ENCODE measurements around the gene KIZ.

The KIZ gene

GRCh38 chr20:21143194-21143890 lies 17.5 kb downstream of the KIZ start:
- Histone ChIP-seq H3K27ac (ENCODE audit: low read depth, low read length) (no peak overlapping the region), H3K4me1 (ENCODE audit: control insufficient read depth in 1 of 2, insufficient read depth in 2 of 2, low read length in 2 of 2) (no peaks in the 10 kb centered on the region), H3K18ac (ENCODE audit: low read length) (no peak overlapping the region), H2BK5ac (ENCODE audit: low read depth, low read length, poor library complexity) (no peak overlapping the region), H3K36me3 (ENCODE audit: control insufficient read depth in 1 of 2, insufficient read depth in 2 of 2, low read length in 2 of 2) (no peaks in the 10 kb centered on the region), H2BK120ac (ENCODE audit: insufficient read depth, low read length, poor library complexity) (no peak overlapping the region), H2BK12ac (ENCODE audit: low read length) (no peak overlapping the region), H3K4me2 (ENCODE audit: low read length) (no peak overlapping the region), H4K8ac (ENCODE audit: low read depth, low read length) (no peak overlapping the region), H2AFZ (ENCODE audit: insufficient read depth, low read length, poor library complexity) (no peak overlapping the region), H3K27me3 (ENCODE audit: insufficient read depth, low read length) (no peaks in the 10 kb centered on the region), H3K79me2 (ENCODE audit: control insufficient read depth, insufficient read depth, low read length, poor library complexity) (no peaks in the 10 kb centered on the region), H4K91ac (ENCODE audit: low read depth, low read length) (no peak overlapping the region), H3K23ac (ENCODE audit: low read length) (no peak overlapping the region), H3K4me3 (ENCODE audit: low read depth, low read length) (no peak overlapping the region), H2AK5ac (ENCODE audit: low read length) (no peak overlapping the region), H3K14ac (ENCODE audit: low read length) (no peak overlapping the region), H3K9me3 (ENCODE audit: insufficient read depth, low read depth, low read length) (no peaks in the 10 kb centered on the region), H4K12ac (ENCODE audit: low read depth, low read length) (no peak overlapping the region), H3K79me1 (ENCODE audit: low read length) (no peaks in the 10 kb centered on the region), H3K9ac (ENCODE audit: low read length) (no peak overlapping the region), H3K4ac (ENCODE audit: low read depth, low read length) (no peak overlapping the region)
- DNase-seq = no peak
- no CpG with 5 or more reads among the region's 7 CpGs for WGBS (ENCODE audit: extremely low coverage, insufficient coverage, insufficient read length)

GRCh38 chr20:21145424-21145823 lies 19.5 kb downstream of the KIZ start:
- Histone ChIP-seq H2AK5ac (ENCODE audit: low read length) (no peak overlapping the region), H2AFZ (ENCODE audit: insufficient read depth, low read length, poor library complexity) (no peak overlapping the region), H3K27me3 (ENCODE audit: insufficient read depth, low read length) (no peaks in the 10 kb centered on the region), H3K36me3 (ENCODE audit: control insufficient read depth in 1 of 2, insufficient read depth in 2 of 2, low read length in 2 of 2) (no peaks in the 10 kb centered on the region), H2BK5ac (ENCODE audit: low read depth, low read length, poor library complexity) (no peak overlapping the region), H3K23ac (ENCODE audit: low read length) (no peak overlapping the region), H3K14ac (ENCODE audit: low read length) (no peak overlapping the region), H3K4ac (ENCODE audit: low read depth, low read length) (no peak overlapping the region), H2BK120ac (ENCODE audit: insufficient read depth, low read length, poor library complexity) (no peak overlapping the region), H4K12ac (ENCODE audit: low read depth, low read length) (no peak overlapping the region), H4K91ac (ENCODE audit: low read depth, low read length) (no peak overlapping the region), H2BK12ac (ENCODE audit: low read length) (no peak overlapping the region), H4K8ac (ENCODE audit: low read depth, low read length) (no peak overlapping the region), H3K79me1 (ENCODE audit: low read length) (no peaks in the 10 kb centered on the region), H3K4me1 (ENCODE audit: control insufficient read depth in 1 of 2, insufficient read depth in 2 of 2, low read length in 2 of 2) (no peaks in the 10 kb centered on the region), H3K4me3 (ENCODE audit: low read depth, low read length) (no peak overlapping the region), H3K79me2 (ENCODE audit: control insufficient read depth, insufficient read depth, low read length, poor library complexity) (no peaks in the 10 kb centered on the region), H3K4me2 (ENCODE audit: low read length) (no peak overlapping the region), H3K9ac (ENCODE audit: low read length) (no peak overlapping the region), H3K27ac (ENCODE audit: low read depth, low read length) (no peak overlapping the region), H3K9me3 (ENCODE audit: insufficient read depth, low read depth, low read length) (peaks cover 2% of the 10 kb centered on the region), H3K18ac (ENCODE audit: low read length) (no peak overlapping the region)
- no CpG with 5 or more reads among the region's 3 CpGs for WGBS (ENCODE audit: extremely low coverage, insufficient coverage, insufficient read length)
- no peak for DNase-seq

- H4K8ac ChIP-seq (ENCODE audit: low read depth, low read length) = no peak overlapping the region
- H3K9me3 ChIP-seq (ENCODE audit: insufficient read depth, low read depth, low read length) = peaks cover 2% of the 10 kb centered on the region
- H3K14ac ChIP-seq (ENCODE audit: low read length) = no peak overlapping the region
- no peaks in the 10 kb centered on the region for H3K79me1 ChIP-seq (ENCODE audit: low read length)
- H4K12ac ChIP-seq (ENCODE audit: low read depth, low read length) = no peak overlapping the region
- peaks cover 0 to 2% of the 10 kb centered on the region in 2 experiments for H3K36me3 ChIP-seq (ENCODE audit: control insufficient read depth in 1 of 2, insufficient read depth in 2 of 2, low read length in 2 of 2)
- H3K9ac ChIP-seq (ENCODE audit: low read length) = no peak overlapping the region
- no peak overlapping the region for H2BK12ac ChIP-seq (ENCODE audit: low read length)
- no peak overlapping the region for H3K27ac ChIP-seq (ENCODE audit: low read depth, low read length)
- H3K79me2 ChIP-seq (ENCODE audit: control insufficient read depth, insufficient read depth, low read length, poor library complexity) = no peaks in the 10 kb centered on the region
- no peak overlapping the region for H3K23ac ChIP-seq (ENCODE audit: low read length)
- no peak overlapping the region for H2BK5ac ChIP-seq (ENCODE audit: low read depth, low read length, poor library complexity)
- no peak overlapping the region for H3K18ac ChIP-seq (ENCODE audit: low read length)
- no peaks in the 10 kb centered on the region for H3K27me3 ChIP-seq (ENCODE audit: insufficient read depth, low read length)
- DNase-seq = no peak
- H4K91ac ChIP-seq (ENCODE audit: low read depth, low read length) = no peak overlapping the region
- H2BK120ac ChIP-seq (ENCODE audit: insufficient read depth, low read length, poor library complexity) = no peak overlapping the region
- WGBS (ENCODE audit: extremely low coverage, insufficient coverage, insufficient read length) = no CpG with 5 or more reads among the region's 4 CpGs
- H2AK5ac ChIP-seq (ENCODE audit: low read length) = no peak overlapping the region
- H2AFZ ChIP-seq (ENCODE audit: insufficient read depth, low read length, poor library complexity) = no peak overlapping the region
- no peaks in the 10 kb centered on the region for H3K4me1 ChIP-seq (ENCODE audit: control insufficient read depth in 1 of 2, insufficient read depth in 2 of 2, low read length in 2 of 2)
- H3K4me3 ChIP-seq (ENCODE audit: low read depth, low read length) = no peak overlapping the region
- H3K4me2 ChIP-seq (ENCODE audit: low read length) = no peak overlapping the region
- H3K4ac ChIP-seq (ENCODE audit: low read depth, low read length) = no peak overlapping the region
Observed at GRCh38 chr20:21146215-21146614, 20.3 kb downstream of the KIZ start.

- Histone ChIP-seq H3K23ac (ENCODE audit: low read length) (no peak overlapping the region), H4K12ac (ENCODE audit: low read depth, low read length) (no peak overlapping the region), H3K9ac (ENCODE audit: low read length) (no peak overlapping the region), H2AK5ac (ENCODE audit: low read length) (no peak overlapping the region), H3K79me2 (ENCODE audit: control insufficient read depth, insufficient read depth, low read length, poor library complexity) (no peaks in the 10 kb centered on the region), H2BK120ac (ENCODE audit: insufficient read depth, low read length, poor library complexity) (no peak overlapping the region), H3K4ac (ENCODE audit: low read depth, low read length) (no peak overlapping the region), H2AFZ (ENCODE audit: insufficient read depth, low read length, poor library complexity) (no peak overlapping the region), H4K8ac (ENCODE audit: low read depth, low read length) (no peak overlapping the region), H3K4me3 (ENCODE audit: low read depth, low read length) (no peak overlapping the region), H2BK12ac (ENCODE audit: low read length) (no peak overlapping the region), H3K36me3 (ENCODE audit: control insufficient read depth in 1 of 2, insufficient read depth in 2 of 2, low read length in 2 of 2) (peaks cover 0 to 2% of the 10 kb centered on the region in 2 experiments), H3K79me1 (ENCODE audit: low read length) (no peaks in the 10 kb centered on the region), H3K27me3 (ENCODE audit: insufficient read depth, low read length) (no peaks in the 10 kb centered on the region), H3K4me1 (ENCODE audit: control insufficient read depth in 1 of 2, insufficient read depth in 2 of 2, low read length in 2 of 2) (no peaks in the 10 kb centered on the region), H3K9me3 (ENCODE audit: insufficient read depth, low read depth, low read length) (peaks cover 2% of the 10 kb centered on the region), H3K4me2 (ENCODE audit: low read length) (no peak overlapping the region), H3K27ac (ENCODE audit: low read depth, low read length) (no peak overlapping the region), H4K91ac (ENCODE audit: low read depth, low read length) (no peak overlapping the region), H3K18ac (ENCODE audit: low read length) (no peak overlapping the region), H3K14ac (ENCODE audit: low read length) (no peak overlapping the region), H2BK5ac (ENCODE audit: low read depth, low read length, poor library complexity) (no peak overlapping the region)
- DNase-seq = no peak
- WGBS (ENCODE audit: extremely low coverage, insufficient coverage, insufficient read length) = no CpG with 5 or more reads among the region's 1 CpG
Observed at GRCh38 chr20:21147593-21147992, 21.7 kb downstream of the KIZ start.
